ENCODE data around the gene OTULINL.

The OTULINL gene

DNA sequence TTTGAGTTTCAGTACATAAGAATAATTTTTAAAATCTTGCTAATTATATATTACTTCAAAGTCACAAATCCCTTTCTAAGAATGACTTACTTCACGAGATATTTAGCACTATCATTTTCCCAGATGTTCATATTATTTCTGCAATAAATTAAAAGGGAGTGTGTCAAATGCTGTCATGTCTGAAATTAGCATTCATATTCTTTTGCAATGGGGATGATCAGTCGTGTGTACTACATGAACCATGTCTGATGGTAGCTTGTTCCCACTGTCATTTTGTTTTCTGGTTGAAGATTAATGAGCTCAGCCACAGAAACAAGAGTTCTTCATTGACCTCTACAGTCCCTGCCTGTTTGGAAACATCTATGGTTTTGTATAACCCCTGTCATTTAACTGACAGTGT is 30.1 kb downstream of the OTULINL start:
- in situ Hi-C loops (cut with HindIII; ENCODE audit: low pct_ligation_motif_present, low sequenced_read_pairs): no loop called here
- no peak overlapping the region for H3K4me3 ChIP-seq (ENCODE audit: low read depth, low read length)
- H3K27ac ChIP-seq: no peak overlapping the region
- no peaks in the 10 kb centered on the region for H3K36me3 ChIP-seq (replicated peaks)
- H3K27me3 ChIP-seq (replicated peaks): no peaks in the 10 kb centered on the region
- TF ChIP-seq, protein P1, sequence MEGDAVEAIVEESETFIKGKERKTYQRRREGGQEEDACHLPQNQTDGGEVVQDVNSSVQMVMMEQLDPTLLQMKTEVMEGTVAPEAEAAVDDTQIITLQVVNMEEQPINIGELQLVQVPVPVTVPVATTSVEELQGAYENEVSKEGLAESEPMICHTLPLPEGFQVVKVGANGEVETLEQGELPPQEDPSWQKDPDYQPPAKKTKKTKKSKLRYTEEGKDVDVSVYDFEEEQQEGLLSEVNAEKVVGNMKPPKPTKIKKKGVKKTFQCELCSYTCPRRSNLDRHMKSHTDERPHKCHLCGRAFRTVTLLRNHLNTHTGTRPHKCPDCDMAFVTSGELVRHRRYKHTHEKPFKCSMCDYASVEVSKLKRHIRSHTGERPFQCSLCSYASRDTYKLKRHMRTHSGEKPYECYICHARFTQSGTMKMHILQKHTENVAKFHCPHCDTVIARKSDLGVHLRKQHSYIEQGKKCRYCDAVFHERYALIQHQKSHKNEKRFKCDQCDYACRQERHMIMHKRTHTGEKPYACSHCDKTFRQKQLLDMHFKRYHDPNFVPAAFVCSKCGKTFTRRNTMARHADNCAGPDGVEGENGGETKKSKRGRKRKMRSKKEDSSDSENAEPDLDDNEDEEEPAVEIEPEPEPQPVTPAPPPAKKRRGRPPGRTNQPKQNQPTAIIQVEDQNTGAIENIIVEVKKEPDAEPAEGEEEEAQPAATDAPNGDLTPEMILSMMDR (IDR thresholded peaks at IDR 0.05; ENCODE audit: low read depth, low read length, missing control alignments): no peak
- no peak for DNase-seq

- Histone ChIP-seq H3K4me3 (ENCODE audit: low read depth, low read length) (no peak overlapping the region), H3K36me3 (replicated peaks) (no peaks in the 10 kb centered on the region), H3K27ac (no peak overlapping the region), H3K27me3 (replicated peaks) (no peaks in the 10 kb centered on the region)
- in situ Hi-C loops (cut with HindIII; ENCODE audit: low pct_ligation_motif_present, low sequenced_read_pairs): no loop called here
- no peak for DNase-seq
- TF ChIP-seq, protein P1 (IDR thresholded peaks at IDR 0.05; ENCODE audit: low read depth, low read length, missing control alignments): no peak
These were observed 32.9 kb downstream of the OTULINL start for GRCh38 chr5:14614490-14614889.

GRCh38 chr5:14615365-14615764 is 33.8 kb downstream of the OTULINL start:
- TF ChIP-seq, protein P1 (IDR thresholded peaks at IDR 0.05; ENCODE audit: low read depth, low read length, missing control alignments): no peak
- Histone ChIP-seq H3K27me3 (replicated peaks) (no peaks in the 10 kb centered on the region), H3K36me3 (replicated peaks) (no peaks in the 10 kb centered on the region), H3K4me3 (ENCODE audit: low read depth, low read length) (no peak overlapping the region), H3K27ac (no peak overlapping the region)
- in situ Hi-C loops (cut with HindIII; ENCODE audit: low pct_ligation_motif_present, low sequenced_read_pairs): no loop called here
- no peak for DNase-seq

DNA sequence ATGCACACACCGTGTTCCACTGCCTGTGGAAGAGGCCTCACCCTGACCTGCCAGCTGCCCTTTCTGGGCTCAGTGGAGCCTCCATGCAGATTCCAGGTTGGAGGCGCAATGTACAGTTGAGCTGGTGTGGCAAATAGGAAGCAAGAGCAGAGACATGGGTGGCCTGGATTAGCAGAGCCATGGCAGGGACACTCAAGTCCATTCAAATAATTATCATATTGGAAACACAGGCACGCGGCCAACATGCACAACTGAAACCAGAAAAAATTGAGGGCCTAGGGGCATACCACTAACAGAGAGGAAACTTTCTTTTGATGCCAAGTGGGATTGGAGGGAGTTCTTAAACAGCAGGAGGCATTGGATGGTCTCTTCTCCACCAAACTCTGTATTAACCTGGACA is 35.8 kb downstream of the OTULINL start:
- no peak for DNase-seq
- H3K27ac ChIP-seq: no peak overlapping the region
- TF ChIP-seq, protein P1 (IDR thresholded peaks at IDR 0.05; ENCODE audit: low read depth, low read length, missing control alignments): no peak
- in situ Hi-C loops (cut with HindIII; ENCODE audit: low pct_ligation_motif_present, low sequenced_read_pairs): no loop called here
- no peak overlapping the region for H3K4me3 ChIP-seq (ENCODE audit: low read depth, low read length)
- H3K36me3 ChIP-seq (replicated peaks): no peaks in the 10 kb centered on the region
- H3K27me3 ChIP-seq (replicated peaks): no peaks in the 10 kb centered on the region

- peaks cover 2% of the 10 kb centered on the region for H3K27me3 ChIP-seq (replicated peaks)
- in situ Hi-C loops (cut with HindIII; ENCODE audit: low pct_ligation_motif_present, low sequenced_read_pairs): loop anchor here (25.0 kb wide), 1 partner anchor 240 kb away; no protein-coding TSS in a partner anchor
- no peak for DNase-seq
- no peak overlapping the region for H3K27ac ChIP-seq
- TF ChIP-seq, protein P1 (IDR thresholded peaks at IDR 0.05; ENCODE audit: low read depth, low read length, missing control alignments): no peak
- no peaks in the 10 kb centered on the region for H3K36me3 ChIP-seq (replicated peaks)
- no peak overlapping the region for H3K4me3 ChIP-seq (ENCODE audit: low read depth, low read length)
These were observed 45.7 kb downstream of the OTULINL start for GRCh38 chr5:14627270-14627669.

- Histone ChIP-seq H3K36me3 (replicated peaks) (no peaks in the 10 kb centered on the region), H3K4me3 (ENCODE audit: low read depth, low read length) (no peak overlapping the region), H3K27ac (no peak overlapping the region), H3K27me3 (replicated peaks) (peaks cover 2% of the 10 kb centered on the region)
- peak; percentile 50 for DNase-seq
- TF ChIP-seq, protein P1 (IDR thresholded peaks at IDR 0.05; ENCODE audit: low read depth, low read length, missing control alignments): no peak
- in situ Hi-C loops (cut with HindIII; ENCODE audit: low pct_ligation_motif_present, low sequenced_read_pairs): loop anchor here (25.0 kb wide), 1 partner anchor 241 kb away; no protein-coding TSS in a partner anchor
These were observed 46.8 kb downstream of the OTULINL start for GRCh38 chr5:14628346-14628745.
